ENCODE results near the gene NPTX1.

The NPTX1 gene

DNA sequence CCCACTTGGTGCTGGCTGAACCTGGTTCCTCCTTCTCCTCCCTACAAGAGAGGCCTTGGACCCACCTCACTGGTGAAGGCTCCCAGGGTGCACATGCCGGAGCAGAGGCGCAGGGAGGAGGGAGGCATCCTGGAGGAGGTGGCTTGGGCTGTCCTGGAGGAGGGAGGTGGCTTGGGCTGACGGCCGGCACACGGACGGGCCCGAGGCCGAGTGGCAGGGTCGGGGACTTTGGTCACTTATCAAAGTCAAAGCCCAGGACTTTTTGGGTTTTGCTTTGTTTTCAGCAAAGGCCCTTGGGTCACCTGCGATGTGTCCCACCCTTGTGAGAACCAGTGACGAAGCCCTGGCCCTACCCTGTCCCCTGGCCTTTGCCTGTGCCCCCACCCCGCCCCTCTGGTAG lies 32.9 kb downstream of the NPTX1 start:
- no peak for TF ChIP-seq CTCF (IDR thresholded peaks at IDR 0.05; ENCODE audit: insufficient read depth, low read length)
- TF ChIP-seq REST (IDR thresholded peaks at IDR 0.05; ENCODE audit: insufficient replicate concordance, low read depth) = no peak
- TF ChIP-seq POLR2AphosphoS5 (IDR thresholded peaks at IDR 0.05; ENCODE audit: low read depth) = no peak
- TF ChIP-seq SPI1 (IDR thresholded peaks at IDR 0.05; ENCODE audit: borderline replicate concordance, low read depth) = no peak
- no peaks in the 10 kb centered on the region for H3K27me3 ChIP-seq (ENCODE audit: insufficient read depth, poor library complexity, severe bottlenecking)

GRCh38 chr17:80442764-80443163 lies 33.6 kb downstream of the NPTX1 start:
- Histone ChIP-seq H3K4me3 (replicated peaks; ENCODE audit: insufficient read depth, low read length) (no peak overlapping the region), H3K27ac (replicated peaks) (no peak overlapping the region), H3K27me3 (ENCODE audit: insufficient read depth, poor library complexity, severe bottlenecking) (no peaks in the 10 kb centered on the region)
- no peak for DNase-seq (ENCODE audit: low read depth in 1 of 2, low spot score in 1 of 2)
- TF ChIP-seq SPI1 (IDR thresholded peaks at IDR 0.05; ENCODE audit: borderline replicate concordance, low read depth) (no peak), GABPA (IDR thresholded peaks at IDR 0.05; ENCODE audit: low read depth) (no peak), REST (IDR thresholded peaks at IDR 0.05; ENCODE audit: insufficient replicate concordance, low read depth) (no peak), CTCF (IDR thresholded peaks at IDR 0.05; ENCODE audit: insufficient read depth, low read length) (no peak), POLR2AphosphoS5 (IDR thresholded peaks at IDR 0.05; ENCODE audit: low read depth) (no peak)

More for the DNA sequence above, 32.9 kb downstream of the NPTX1 start:
- DNase-seq (ENCODE audit: low read depth in 1 of 2, low spot score in 1 of 2) = no peak
- no peak overlapping the region for H3K27ac ChIP-seq (replicated peaks)
- H3K4me3 ChIP-seq (replicated peaks; ENCODE audit: insufficient read depth, low read length) = no peak overlapping the region

GRCh38 chr17:80442323-80442659 lies 34.1 kb downstream of the NPTX1 start:
- no peaks in the 10 kb centered on the region for H3K27me3 ChIP-seq (ENCODE audit: insufficient read depth, poor library complexity, severe bottlenecking)
- H3K4me3 ChIP-seq (replicated peaks; ENCODE audit: insufficient read depth, low read length) = no peak overlapping the region
- no peak for DNase-seq (ENCODE audit: low read depth in 1 of 2, low spot score in 1 of 2)
- no peak overlapping the region for H3K27ac ChIP-seq (replicated peaks)
- TF ChIP-seq CTCF (IDR thresholded peaks at IDR 0.05; ENCODE audit: insufficient read depth, low read length) (no peak), REST (IDR thresholded peaks at IDR 0.05; ENCODE audit: insufficient replicate concordance, low read depth) (peak; percentile 30)
